Right kidney (tissue), 1 donor: ENCODE results near the gene EFNA5.
"Not testable (repeated sequence)": the region's sequence is repeated elsewhere in the genome, so short reads cannot be mapped to it uniquely, and the experiment has no call there.

Experiments used
- DNase-seq: peaks from one replicate; pipeline ENCODE4 v3.0.0-alpha.2; 2016

EFNA5 gene

GRCh38 chr5:107458322-107458721 lies 212.4 kb downstream of the EFNA5 start:
- DNase-seq = no peak

GRCh38 chr5:107457881-107458280 lies 212.9 kb downstream of the EFNA5 start:
- no peak for DNase-seq

- DNase-seq = no peak
These were observed 213.6 kb downstream of the EFNA5 start for GRCh38 chr5:107457138-107457537.

GRCh38 chr5:107456281-107456715 lies 214.4 kb downstream of the EFNA5 start:
- DNase-seq = no peak

- DNase-seq = no peak
These were observed 215.6 kb downstream of the EFNA5 start for GRCh38 chr5:107455111-107455544.

GRCh38 chr5:107451827-107452226 lies 218.9 kb downstream of the EFNA5 start:
- DNase-seq = not testable (repeated sequence)

- DNase-seq = no peak
These were observed 219.7 kb downstream of the EFNA5 start for GRCh38 chr5:107451028-107451427.

- no peak for DNase-seq
These were observed 220.2 kb downstream of the EFNA5 start for GRCh38 chr5:107450531-107450930.

GRCh38 chr5:107449369-107449768 lies 221.4 kb downstream of the EFNA5 start:
- no peak for DNase-seq

GRCh38 chr5:107447587-107447986 lies 223.2 kb downstream of the EFNA5 start:
- DNase-seq = no peak

GRCh38 chr5:107446972-107447371 lies 223.8 kb downstream of the EFNA5 start:
- DNase-seq = no peak

GRCh38 chr5:107444300-107444699 lies 226.4 kb downstream of the EFNA5 start:
- DNase-seq = no peak

GRCh38 chr5:107443897-107444296 lies 226.8 kb downstream of the EFNA5 start:
- DNase-seq = no peak

GRCh38 chr5:107442452-107442851 lies 228.3 kb downstream of the EFNA5 start:
- no peak for DNase-seq

GRCh38 chr5:107439832-107440231 lies 230.9 kb downstream of the EFNA5 start:
- no peak for DNase-seq

- DNase-seq = no peak
These were observed 232.7 kb downstream of the EFNA5 start for GRCh38 chr5:107437986-107438510.

GRCh38 chr5:107437154-107437553 lies 233.6 kb downstream of the EFNA5 start:
- DNase-seq = no peak

GRCh38 chr5:107436201-107436600 lies 234.5 kb downstream of the EFNA5 start:
- DNase-seq = no peak

- DNase-seq = no peak
These were observed 235.7 kb downstream of the EFNA5 start for GRCh38 chr5:107435061-107435460.

- DNase-seq = not testable (repeated sequence)
These were observed 237.1 kb downstream of the EFNA5 start for GRCh38 chr5:107433646-107434045.

- DNase-seq = no peak
These were observed 238.7 kb downstream of the EFNA5 start for GRCh38 chr5:107431998-107432397.

- no peak for DNase-seq
These were observed 239.2 kb downstream of the EFNA5 start for GRCh38 chr5:107431536-107431935.

GRCh38 chr5:107430071-107430625 lies 240.6 kb downstream of the EFNA5 start:
- no peak for DNase-seq

GRCh38 chr5:107428303-107428813 lies 242.4 kb downstream of the EFNA5 start:
- DNase-seq = no peak
